Thyroid gland (tissue), 4 donors: ENCODE results near the gene PHF13.

Experiments
- POLR2A ChIP-seq, 2 donors: fragments of 450-650 bp; IDR thresholded peaks; one replicate each; pipeline ENCODE4 v1.6.1; 2017; ENCODE audit warnings: antibody characterized with exemption in 2 of 2, mild to moderate bottlenecking in 2 of 2, moderate library complexity in 1 of 2
- TF ChIP-seq, protein P1 (sequence below), 6 experiments: fragments of 200-600 bp in 3 of 6; fragments of 450-650 bp in 3 of 6; sonication (generic) in 3 of 6; IDR thresholded peaks; one replicate each; pipeline ENCODE4 v1.5.1; 2016 to 2019; ENCODE audit warnings: antibody characterized with exemption in 6 of 6, mild to moderate bottlenecking in 2 of 6, inconsistent platforms in 1 of 6, moderate library complexity in 1 of 6

DNA sequence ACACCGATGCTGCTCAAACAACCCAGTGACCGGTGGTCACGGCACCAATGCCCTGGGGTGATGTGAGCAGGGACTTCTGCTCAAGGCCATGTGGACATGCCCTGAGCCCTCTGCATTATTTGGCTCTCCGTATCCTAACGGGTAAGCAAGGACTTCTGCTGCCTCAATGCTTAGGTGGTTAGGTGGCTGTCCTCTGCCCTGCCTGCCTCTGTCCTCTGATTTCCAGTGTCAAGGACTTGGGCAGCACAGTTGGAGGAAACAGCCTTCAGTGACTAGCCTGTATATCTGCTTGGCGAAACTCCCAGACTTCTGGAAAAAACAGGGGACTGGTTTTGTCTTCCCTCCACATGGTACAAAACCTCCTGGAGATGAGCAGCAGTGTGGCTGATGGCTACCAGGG, 53.6 kb downstream of the PHF13 start:
- TF ChIP-seq, protein P1, sequence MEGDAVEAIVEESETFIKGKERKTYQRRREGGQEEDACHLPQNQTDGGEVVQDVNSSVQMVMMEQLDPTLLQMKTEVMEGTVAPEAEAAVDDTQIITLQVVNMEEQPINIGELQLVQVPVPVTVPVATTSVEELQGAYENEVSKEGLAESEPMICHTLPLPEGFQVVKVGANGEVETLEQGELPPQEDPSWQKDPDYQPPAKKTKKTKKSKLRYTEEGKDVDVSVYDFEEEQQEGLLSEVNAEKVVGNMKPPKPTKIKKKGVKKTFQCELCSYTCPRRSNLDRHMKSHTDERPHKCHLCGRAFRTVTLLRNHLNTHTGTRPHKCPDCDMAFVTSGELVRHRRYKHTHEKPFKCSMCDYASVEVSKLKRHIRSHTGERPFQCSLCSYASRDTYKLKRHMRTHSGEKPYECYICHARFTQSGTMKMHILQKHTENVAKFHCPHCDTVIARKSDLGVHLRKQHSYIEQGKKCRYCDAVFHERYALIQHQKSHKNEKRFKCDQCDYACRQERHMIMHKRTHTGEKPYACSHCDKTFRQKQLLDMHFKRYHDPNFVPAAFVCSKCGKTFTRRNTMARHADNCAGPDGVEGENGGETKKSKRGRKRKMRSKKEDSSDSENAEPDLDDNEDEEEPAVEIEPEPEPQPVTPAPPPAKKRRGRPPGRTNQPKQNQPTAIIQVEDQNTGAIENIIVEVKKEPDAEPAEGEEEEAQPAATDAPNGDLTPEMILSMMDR (IDR thresholded peaks at IDR 0.05): no peak
- TF ChIP-seq POLR2A (IDR thresholded peaks at IDR 0.05): no peak
